Activated B cell treated with CpG ODN at 0.5 μM for 24 hours (primary cell): ENCODE data around the gene RNF38. TPM values are rescaled to one million over a fixed set of nuclear protein-coding genes. Genes with fewer than 3 reads are reported as not detected.

Experiments used
- ATAC-seq: fragments of 200-7000 bp; cut with Tn5 transposase; one replicate; pipeline ENCODE4 v1.10.0; 2021; ENCODE audit warnings: low read depth, mild to moderate bottlenecking, moderate library complexity
- CTCF ChIA-PET: fragments of 350-600 bp; sonication (Branson Sonifier 250); formaldehyde crosslinking; loops from one replicate; lab custom pipeline; 2021; ENCODE audit warnings: antibody characterized with exemption; lab: Charles Lee
- POLR2A ChIA-PET: fragments of 350-600 bp; sonication (Branson Sonifier 250); formaldehyde crosslinking; loops from one replicate; lab custom pipeline; 2021; ENCODE audit warnings: antibody characterized with exemption; lab: Charles Lee
- DNase-seq: peaks from one replicate; pipeline ENCODE4 v3.0.0; 2022
- H3K27ac Mint-ChIP-seq: one replicate; pipeline ENCODE4 v1.8.0; 2020; ENCODE audit warnings: mixed read lengths
- H3K27me3 Mint-ChIP-seq: one replicate; pipeline ENCODE4 v1.8.0; 2021; ENCODE audit warnings: mixed read lengths
- H3K36me3 Mint-ChIP-seq: one replicate; pipeline ENCODE4 v1.8.0; 2021; ENCODE audit warnings: low read depth, mixed read lengths
- H3K4me1 Mint-ChIP-seq: one replicate; pipeline ENCODE4 v1.8.0; 2021; ENCODE audit warnings: mixed read lengths
- H3K4me3 Mint-ChIP-seq: one replicate; pipeline ENCODE4 v1.8.0; 2020; ENCODE audit warnings: mild to moderate bottlenecking, mixed read lengths
- H3K9me3 Mint-ChIP-seq: one replicate; pipeline ENCODE4 v1.8.0; 2020; ENCODE audit warnings: mixed read lengths
- CTCF ChIP-seq: fragments of 200-600 bp; IDR thresholded peaks from one replicate; pipeline ENCODE4 v1.8.0; 2022; ENCODE audit warnings: antibody characterized with exemption, mild to moderate bottlenecking
- intact Hi-C: fragments of 100-400 bp; cut with micrococcal nuclease; formaldehyde crosslinking; loops from one replicate; pipeline ENCODE4 v1.15.1; 2024
- total RNA-seq: library from RNA; stranded (reverse); gene quantifications from 2 replicates; pipeline ENCODE4 v1.2.3, GENCODE V29; 2022

Gene RNF38
- total RNA-seq, 1 donor from 2014 or later = 52.1 TPM

GRCh38 chr9:36292641-36293040 lies 107.4 kb downstream of the RNF38 start:
- H3K4me1 Mint-ChIP-seq = no peaks in the 10 kb centered on the region

GRCh38 chr9:36290996-36291395 lies 109.1 kb downstream of the RNF38 start:
- H3K4me1 Mint-ChIP-seq = no peaks in the 10 kb centered on the region
- no peak overlapping the region for H3K4me3 Mint-ChIP-seq
- no peaks in the 10 kb centered on the region for H3K9me3 Mint-ChIP-seq
- TF ChIP-seq CTCF = no peak
- H3K36me3 Mint-ChIP-seq = no peaks in the 10 kb centered on the region
- POLR2A ChIA-PET = no interaction called here
- no peaks in the 10 kb centered on the region for H3K27me3 Mint-ChIP-seq
- intact Hi-C loops = no loop called here
- CTCF ChIA-PET = no interaction called here
- DNase-seq = no peak
- ATAC-seq = no peak
- no peak overlapping the region for H3K27ac Mint-ChIP-seq

More at GRCh38 chr9:36292641-36293040, 107.4 kb downstream of the RNF38 start:
- no peak overlapping the region for H3K27ac Mint-ChIP-seq
- H3K36me3 Mint-ChIP-seq = no peaks in the 10 kb centered on the region
- ATAC-seq (no peak), DNase-seq (no peak)
- ChIA-PET POLR2A (no interaction called here), CTCF (no interaction called here)
- TF ChIP-seq CTCF = no peak
- H3K4me3 Mint-ChIP-seq = no peak overlapping the region
- no peaks in the 10 kb centered on the region for H3K9me3 Mint-ChIP-seq
- H3K27me3 Mint-ChIP-seq = no peaks in the 10 kb centered on the region
- intact Hi-C loops = no loop called here

- POLR2A ChIA-PET = no interaction called here
- Mint-ChIP-seq H3K4me1 (no peaks in the 10 kb centered on the region), H3K4me3 (no peak overlapping the region), H3K27me3 (no peaks in the 10 kb centered on the region), H3K36me3 (no peaks in the 10 kb centered on the region), H3K9me3 (no peaks in the 10 kb centered on the region), H3K27ac (no peak overlapping the region)
- intact Hi-C loops = no loop called here
- no peak for DNase-seq
- CTCF ChIA-PET = no interaction called here
- ATAC-seq = no peak
- no peak for TF ChIP-seq CTCF
Measured at GRCh38 chr9:36289836-36290435, 110.1 kb downstream of the RNF38 start.

GRCh38 chr9:36288070-36288469 lies 112.0 kb downstream of the RNF38 start:
- H3K4me1 Mint-ChIP-seq = no peaks in the 10 kb centered on the region
- ChIA-PET POLR2A (no interaction called here), CTCF (no interaction called here)
- no peaks in the 10 kb centered on the region for H3K36me3 Mint-ChIP-seq
- intact Hi-C loops = no loop called here
- DNase-seq (no peak), ATAC-seq (no peak)
- no peaks in the 10 kb centered on the region for H3K9me3 Mint-ChIP-seq
- H3K27me3 Mint-ChIP-seq = no peaks in the 10 kb centered on the region
- no peak overlapping the region for H3K27ac Mint-ChIP-seq
- no peak for TF ChIP-seq CTCF
- H3K4me3 Mint-ChIP-seq = no peak overlapping the region

Other genes starting within 250 kb of the RNF38 start
- not detected in 2 replicates for gene CCIN, start 230.9 kb downstream of the RNF38 start, total RNA-seq
- 104 and 115 TPM in 2 replicates for gene CLTA, start 209.3 kb downstream of the RNF38 start, total RNA-seq
- gene GNE, start 141.8 kb downstream of the RNF38 start, total RNA-seq = 18.1 and 19.3 TPM in 2 replicates
- gene MELK, start 172.6 kb upstream of the RNF38 start, total RNA-seq = 0.76 and 1.2 TPM in 2 replicates